ENCODE measurements around the gene PAQR5. TPM values are rescaled to one million over a fixed set of nuclear protein-coding genes. Genes with fewer than 3 reads are reported as not detected.

The PAQR5 gene
- total RNA-seq, 2 experiments from 2014 or later = 0.14 TPM; not detected in 1

DNA sequence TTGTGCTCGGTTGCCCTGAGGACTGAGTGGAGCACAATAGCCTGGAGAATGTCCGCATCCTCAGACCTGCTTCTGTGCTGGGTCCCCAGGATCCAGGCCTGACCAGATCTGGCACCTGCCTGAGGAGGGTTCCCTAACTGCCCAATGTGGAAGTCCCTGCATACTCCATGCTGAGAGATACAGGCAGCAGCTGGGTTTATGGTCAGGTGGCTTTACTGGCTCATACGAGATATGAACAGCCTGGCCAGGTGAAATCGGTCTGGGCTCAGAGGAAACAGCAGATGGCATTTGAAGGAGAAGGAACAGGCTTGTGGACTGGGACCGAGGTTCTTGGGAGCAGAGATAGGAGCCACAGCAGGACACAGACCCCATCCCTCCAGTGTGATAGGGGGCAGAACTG is 97.3 kb downstream of the PAQR5 start:
- TF ChIP-seq CTCF (IDR thresholded peaks at IDR 0.05) = no peak

DNA sequence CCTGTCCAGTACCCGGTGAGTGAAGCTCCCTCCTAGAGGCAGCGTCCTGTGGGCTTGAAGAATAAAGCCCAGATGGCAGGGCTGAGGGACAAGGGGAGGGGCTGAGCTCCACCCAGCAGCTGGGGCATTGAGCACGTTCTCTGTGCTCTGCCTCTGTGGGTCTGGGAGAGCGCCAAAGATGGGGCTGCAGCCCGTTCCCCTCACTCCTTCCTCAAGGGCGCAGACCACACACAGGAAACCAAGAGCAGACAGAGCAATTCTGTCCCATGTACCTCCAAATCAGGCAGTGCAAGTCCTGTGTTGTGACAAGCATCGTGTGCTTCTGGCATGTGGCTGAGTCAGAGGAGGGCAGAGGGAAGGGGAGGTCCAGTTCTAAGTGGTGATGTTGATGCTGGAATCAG is 99.8 kb downstream of the PAQR5 start:
- Mint-ChIP-seq H3K4me3 (no peak overlapping the region), H3K36me3 (ENCODE audit: low read depth) (no peaks in the 10 kb centered on the region), H3K9me3 (no peaks in the 10 kb centered on the region), H3K27ac (no peak overlapping the region), H3K27me3 (peaks cover 5% of the 10 kb centered on the region), H3K4me1 (ENCODE audit: low read depth) (peaks cover 16% of the 10 kb centered on the region)
- ChIA-PET CTCF (no interaction called here), POLR2A (no interaction called here)
- no peak for DNase-seq
- TF ChIP-seq CTCF (IDR thresholded peaks at IDR 0.05) = no peak
- ATAC-seq = no peak
- intact Hi-C loops (cut with micrococcal nuclease) = no loop called here

More for the DNA sequence above, 97.3 kb downstream of the PAQR5 start:
- ChIA-PET CTCF (interaction anchor here (1.4 to 3.4 kb wide), 4 partner anchors 9 to 471 kb away, joined by 3 to 17 read pairs (median 4); no protein-coding TSS in a partner anchor), POLR2A (interaction anchor here (0.9 kb wide), 1 partner anchor 57 kb away, joined by 3 read pairs; no protein-coding TSS in a partner anchor)
- DNase-seq = no peak
- no peak for ATAC-seq
- Mint-ChIP-seq H3K4me3 (no peak overlapping the region), H3K36me3 (ENCODE audit: low read depth) (no peaks in the 10 kb centered on the region), H3K4me1 (ENCODE audit: low read depth) (peaks cover 13% of the 10 kb centered on the region), H3K9me3 (no peaks in the 10 kb centered on the region), H3K27ac (no peak overlapping the region), H3K27me3 (peaks cover 3% of the 10 kb centered on the region)
- intact Hi-C loops (cut with micrococcal nuclease) = no loop called here

GRCh38 chr15:69400850-69401249 is 102.1 kb downstream of the PAQR5 start:
- H3K4me1 Mint-ChIP-seq (ENCODE audit: low read depth) = peaks cover 10% of the 10 kb centered on the region
- H3K4me3 Mint-ChIP-seq = no peak overlapping the region
- ChIA-PET POLR2A (interaction anchor here (1.0 kb wide), 1 partner anchor 325 kb away, joined by 3 read pairs; no protein-coding TSS in a partner anchor), CTCF (interaction anchor here (1.0 to 1.8 kb wide), 3 partner anchors 52 to 342 kb away, joined by 3 to 6 read pairs (median 4); partner anchors contain the start of gene RPLP1)
- no peaks in the 10 kb centered on the region for H3K9me3 Mint-ChIP-seq
- peak; percentile 92 for ATAC-seq
- no peak for TF ChIP-seq CTCF (IDR thresholded peaks at IDR 0.05)
- no peaks in the 10 kb centered on the region for H3K36me3 Mint-ChIP-seq (ENCODE audit: low read depth)
- DNase-seq = peak; percentile 62
- H3K27ac Mint-ChIP-seq = no peak overlapping the region
- H3K27me3 Mint-ChIP-seq = peaks cover 5% of the 10 kb centered on the region
- intact Hi-C loops (cut with micrococcal nuclease) = no loop called here

GRCh38 chr15:69402816-69403215 is 104.1 kb downstream of the PAQR5 start:
- peaks cover 10% of the 10 kb centered on the region for H3K4me1 Mint-ChIP-seq (ENCODE audit: low read depth)
- CTCF ChIA-PET = interaction anchor here (1.2 kb wide), 1 partner anchor 344 kb away, joined by 5 read pairs; no protein-coding TSS in a partner anchor
- POLR2A ChIA-PET = no interaction called here
- DNase-seq (no peak), ATAC-seq (no peak)
- no peaks in the 10 kb centered on the region for H3K36me3 Mint-ChIP-seq (ENCODE audit: low read depth)
- H3K27ac Mint-ChIP-seq = no peak overlapping the region
- peaks cover 10% of the 10 kb centered on the region for H3K27me3 Mint-ChIP-seq
- no peak for TF ChIP-seq CTCF (IDR thresholded peaks at IDR 0.05)
- H3K4me3 Mint-ChIP-seq = no peak overlapping the region
- no peaks in the 10 kb centered on the region for H3K9me3 Mint-ChIP-seq
- intact Hi-C loops (cut with micrococcal nuclease) = no loop called here

GRCh38 chr15:69403594-69403993 is 104.9 kb downstream of the PAQR5 start:
- H3K27me3 Mint-ChIP-seq = peaks cover 10% of the 10 kb centered on the region
- CTCF ChIA-PET = interaction anchor here (1.2 to 1.4 kb wide), 2 partner anchors 9 to 345 kb away, joined by 5 to 6 read pairs; no protein-coding TSS in a partner anchor
- ATAC-seq (no peak), DNase-seq (no peak)
- H3K4me1 Mint-ChIP-seq (ENCODE audit: low read depth) = peaks cover 10% of the 10 kb centered on the region
- no peaks in the 10 kb centered on the region for H3K36me3 Mint-ChIP-seq (ENCODE audit: low read depth)
- TF ChIP-seq CTCF (IDR thresholded peaks at IDR 0.05) = no peak
- POLR2A ChIA-PET = no interaction called here
- H3K27ac Mint-ChIP-seq = no peak overlapping the region
- intact Hi-C loops (cut with micrococcal nuclease) = no loop called here
- no peaks in the 10 kb centered on the region for H3K9me3 Mint-ChIP-seq
- H3K4me3 Mint-ChIP-seq = no peak overlapping the region

Data from activated CD8-positive, alpha-beta T cell treated with anti-CD3 and anti-CD28 coated beads for 36 hours (primary cell).